GM23338 (cell line): ENCODE results near the gene TCFL5. TPM values are rescaled to one million over a fixed set of nuclear protein-coding genes. Genes with fewer than 3 reads are reported as not detected.

Source experiments
- ATAC-seq: fragments of 200-7000 bp; cut with Tn5 transposase; 3 replicates; pipeline ENCODE4 v1.9.1; 2020
- DNase-seq: peaks from one replicate; pipeline ENCODE4 v3.0.0-alpha.2; 2015; ENCODE audit warnings: low spot score
- H2AFZ ChIP-seq: fragments of 200-600 bp; sonication (generic); 2 replicates; pipeline ENCODE4 v1.8.0; 2016; ENCODE audit warnings: antibody characterized with exemption, mild to moderate bottlenecking, moderate library complexity
- H3F3A ChIP-seq: fragments of 200-600 bp; sonication (generic); replicated peaks from 2 replicates; pipeline ENCODE4 v1.8.0; 2017; ENCODE audit warnings: antibody characterized with exemption, mixed run types, low read depth
- H3K27ac ChIP-seq: fragments of 200-600 bp; sonication (generic); 2 replicates; pipeline ENCODE4 v1.6.1; 2016; ENCODE audit warnings: low read depth
- H3K27me3 ChIP-seq: fragments of 200-600 bp; sonication (generic); 2 replicates; pipeline ENCODE4 v1.8.0; 2016; ENCODE audit warnings: mild to moderate bottlenecking, mixed run types, moderate library complexity; ENCODE audit not compliant: insufficient read depth
- H3K36me3 ChIP-seq: fragments of 200-600 bp; sonication (generic); 2 replicates; pipeline ENCODE4 v1.8.0; 2016; ENCODE audit warnings: mild to moderate bottlenecking; ENCODE audit not compliant: insufficient read depth
- H3K4me1 ChIP-seq: fragments of 200-600 bp; sonication (generic); 2 replicates; pipeline ENCODE4 v1.8.0; 2016; ENCODE audit warnings: mild to moderate bottlenecking, moderate library complexity; ENCODE audit not compliant: insufficient read depth
- H3K4me2 ChIP-seq: fragments of 200-600 bp; sonication (generic); 2 replicates; pipeline ENCODE4 v1.7.1; 2017; ENCODE audit warnings: mixed run types
- H3K4me3 ChIP-seq: fragments of 200-600 bp; sonication (generic); 2 replicates; pipeline ENCODE4 v1.6.1; 2016; ENCODE audit warnings: mixed run types
- H3K79me2 ChIP-seq: fragments of 200-600 bp; sonication (generic); replicated peaks from 2 replicates; pipeline ENCODE4 v1.8.0; 2017; ENCODE audit warnings: mild to moderate bottlenecking; ENCODE audit not compliant: insufficient read depth
- H3K9me2 ChIP-seq: fragments of 200-600 bp; sonication (generic); 2 replicates; pipeline ENCODE4 v1.8.0; 2017; ENCODE audit not compliant: insufficient read depth
- H4K20me1 ChIP-seq: fragments of 200-600 bp; sonication (generic); replicated peaks from 2 replicates; pipeline ENCODE4 v1.8.0; 2017; ENCODE audit warnings: mild to moderate bottlenecking; ENCODE audit not compliant: insufficient read depth
- H3K27ac Mint-ChIP-seq: 2 replicates; pipeline ENCODE4 v1.8.0; 2020; ENCODE audit warnings: inconsistent platforms, mild to moderate bottlenecking, moderate library complexity, mixed read lengths
- H3K27me3 Mint-ChIP-seq: 3 replicates; pipeline ENCODE4 v1.8.0; 2022; ENCODE audit warnings: low read depth, mild to moderate bottlenecking, moderate library complexity, mixed read lengths, inconsistent platforms; ENCODE audit not compliant: insufficient read depth, poor library complexity
- H3K36me3 Mint-ChIP-seq: 3 replicates; pipeline ENCODE4 v1.8.0; 2021; ENCODE audit warnings: low read depth, mild to moderate bottlenecking, inconsistent platforms, moderate library complexity, mixed read lengths
- H3K4me1 Mint-ChIP-seq: 3 replicates; pipeline ENCODE4 v1.8.0; 2020; ENCODE audit warnings: mild to moderate bottlenecking, inconsistent platforms, mixed read lengths
- H3K4me3 Mint-ChIP-seq: 3 replicates; pipeline ENCODE4 v1.8.0; 2021; ENCODE audit warnings: moderate library complexity, mild to moderate bottlenecking, inconsistent platforms, mixed read lengths
- H3K9me3 Mint-ChIP-seq: 3 replicates; pipeline ENCODE4 v1.8.0; 2020; ENCODE audit warnings: moderate library complexity, mild to moderate bottlenecking, inconsistent platforms, mixed read lengths
- EZH2 ChIP-seq: fragments of 200-600 bp; sonication (generic); IDR thresholded peaks from one replicate; pipeline ENCODE4 v1.8.0; 2017; ENCODE audit warnings: antibody characterized with exemption, mild to moderate bottlenecking, low read depth; ENCODE audit not compliant: unreplicated experiment
- EZH2phosphoT487 ChIP-seq: fragments of 200-600 bp; sonication (generic); IDR thresholded peaks from one replicate; pipeline ENCODE4 v1.8.1; 2018; ENCODE audit warnings: antibody characterized with exemption; ENCODE audit not compliant: unreplicated experiment
- JUNB ChIP-seq: IDR thresholded peaks from one replicate; pipeline ENCODE4 v1.6.1; 2016; ENCODE audit warnings: antibody characterized with exemption; ENCODE audit not compliant: unreplicated experiment
- POLR2AphosphoS5 ChIP-seq: IDR thresholded peaks from 2 replicates; pipeline ENCODE4 v1.6.1; 2016; ENCODE audit warnings: antibody characterized with exemption, low read depth
- STAT1 ChIP-seq: IDR thresholded peaks from one replicate; pipeline ENCODE4 v1.6.1; 2016; ENCODE audit warnings: antibody characterized with exemption; ENCODE audit not compliant: unreplicated experiment
- ZNF114 ChIP-seq: fragments of 250-450 bp; sonication (Bioruptor Pico); IDR thresholded peaks from 2 replicates; pipeline ENCODE4 v1.5.0; 2020; ENCODE audit warnings: mild to moderate bottlenecking, moderate library complexity
- ZNF331 ChIP-seq: fragments of 250-450 bp; sonication (Bioruptor Pico); IDR thresholded peaks from 2 replicates; pipeline ENCODE4 v1.5.0; 2020; ENCODE audit warnings: low read depth, mild to moderate bottlenecking, moderate library complexity
- polyA plus RNA-seq: library from polyadenylated mRNA; unstranded; fragments of >200 nt; fragmentation: Nextera tagmentation; extraction: Ambion mirVana; gene quantifications from 2 replicates; pipeline ENCODE4 v1.2.1, GENCODE V29; 2016
- total RNA-seq: library from RNA; depleted of rRNA; stranded (reverse); fragments of >200 nt; shearing (Covaris generic); gene quantifications from 2 replicates; pipeline ENCODE4 v1.2.3, GENCODE V29; 2014
- TF ChIP-seq, protein P1 (sequence below): fragments of 250-450 bp; sonication (Bioruptor Pico); IDR thresholded peaks from 2 replicates; pipeline ENCODE4 v1.5.0; 2020; ENCODE audit warnings: mild to moderate bottlenecking, moderate library complexity
- TF ChIP-seq, protein P2 (sequence below): IDR thresholded peaks from one replicate; pipeline ENCODE4 v1.6.1; 2018; ENCODE audit warnings: antibody characterized with exemption; ENCODE audit not compliant: unreplicated experiment

The TCFL5 gene
- total and polyA plus RNA-seq, 2 experiments from 2014 or later, result 5.8 to 19.3 TPM

DNA sequence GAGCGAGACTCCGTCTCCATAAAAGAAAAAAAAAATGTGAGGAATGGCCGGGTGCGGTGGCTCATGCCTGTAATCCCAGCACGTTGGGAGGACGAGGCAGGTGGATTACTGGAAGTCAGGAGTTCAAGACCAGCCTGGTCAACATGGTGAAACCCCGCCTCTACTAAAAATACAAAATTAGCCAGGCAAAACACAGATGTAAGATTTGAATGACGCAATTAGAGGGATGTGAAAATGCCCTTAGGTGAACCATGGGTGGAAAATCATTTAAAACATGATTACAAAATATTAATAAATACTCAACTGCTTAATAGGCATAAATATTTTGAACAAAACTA, 23.9 kb downstream of the TCFL5 start:
- ATAC-seq (no peak), DNase-seq (no peak)
- Mint-ChIP-seq H3K36me3 (peaks cover 33% of the 10 kb centered on the region), H3K4me3 (no peak overlapping the region), H3K27me3 (peaks cover 19% of the 10 kb centered on the region), H3K9me3 (no peaks in the 10 kb centered on the region; the same call in 2 of the 3 replicates), H3K27ac (no peak overlapping the region), H3K4me1 (peaks cover 21% of the 10 kb centered on the region)
- Histone ChIP-seq H3K4me3 (no peak overlapping the region), H3F3A (0 out of 2 replicates have a peak, but pooled peaks cover 4% of the 10 kb centered on the region), H3K36me3 (0 out of 2 replicates have a peak, but pooled peaks cover 7% of the 10 kb centered on the region), H3K79me2 (no peaks in the 10 kb centered on the region), H3K4me1 (no peaks in the 10 kb centered on the region), H4K20me1 (no peaks in the 10 kb centered on the region), H3K4me2 (no peak overlapping the region), H3K9me2 (no peaks in the 10 kb centered on the region), H3K27ac (no peak overlapping the region), H3K27me3 (no peaks in the 10 kb centered on the region), H2AFZ (no peak overlapping the region)
- TF ChIP-seq EZH2phosphoT487 (no peak), STAT1 (no peak), ZNF114 (no peak), ZNF331 (CRISPR knock-in tag) (no peak), JUNB (no peak), POLR2AphosphoS5 (no peak)
- TF ChIP-seq, protein P1, sequence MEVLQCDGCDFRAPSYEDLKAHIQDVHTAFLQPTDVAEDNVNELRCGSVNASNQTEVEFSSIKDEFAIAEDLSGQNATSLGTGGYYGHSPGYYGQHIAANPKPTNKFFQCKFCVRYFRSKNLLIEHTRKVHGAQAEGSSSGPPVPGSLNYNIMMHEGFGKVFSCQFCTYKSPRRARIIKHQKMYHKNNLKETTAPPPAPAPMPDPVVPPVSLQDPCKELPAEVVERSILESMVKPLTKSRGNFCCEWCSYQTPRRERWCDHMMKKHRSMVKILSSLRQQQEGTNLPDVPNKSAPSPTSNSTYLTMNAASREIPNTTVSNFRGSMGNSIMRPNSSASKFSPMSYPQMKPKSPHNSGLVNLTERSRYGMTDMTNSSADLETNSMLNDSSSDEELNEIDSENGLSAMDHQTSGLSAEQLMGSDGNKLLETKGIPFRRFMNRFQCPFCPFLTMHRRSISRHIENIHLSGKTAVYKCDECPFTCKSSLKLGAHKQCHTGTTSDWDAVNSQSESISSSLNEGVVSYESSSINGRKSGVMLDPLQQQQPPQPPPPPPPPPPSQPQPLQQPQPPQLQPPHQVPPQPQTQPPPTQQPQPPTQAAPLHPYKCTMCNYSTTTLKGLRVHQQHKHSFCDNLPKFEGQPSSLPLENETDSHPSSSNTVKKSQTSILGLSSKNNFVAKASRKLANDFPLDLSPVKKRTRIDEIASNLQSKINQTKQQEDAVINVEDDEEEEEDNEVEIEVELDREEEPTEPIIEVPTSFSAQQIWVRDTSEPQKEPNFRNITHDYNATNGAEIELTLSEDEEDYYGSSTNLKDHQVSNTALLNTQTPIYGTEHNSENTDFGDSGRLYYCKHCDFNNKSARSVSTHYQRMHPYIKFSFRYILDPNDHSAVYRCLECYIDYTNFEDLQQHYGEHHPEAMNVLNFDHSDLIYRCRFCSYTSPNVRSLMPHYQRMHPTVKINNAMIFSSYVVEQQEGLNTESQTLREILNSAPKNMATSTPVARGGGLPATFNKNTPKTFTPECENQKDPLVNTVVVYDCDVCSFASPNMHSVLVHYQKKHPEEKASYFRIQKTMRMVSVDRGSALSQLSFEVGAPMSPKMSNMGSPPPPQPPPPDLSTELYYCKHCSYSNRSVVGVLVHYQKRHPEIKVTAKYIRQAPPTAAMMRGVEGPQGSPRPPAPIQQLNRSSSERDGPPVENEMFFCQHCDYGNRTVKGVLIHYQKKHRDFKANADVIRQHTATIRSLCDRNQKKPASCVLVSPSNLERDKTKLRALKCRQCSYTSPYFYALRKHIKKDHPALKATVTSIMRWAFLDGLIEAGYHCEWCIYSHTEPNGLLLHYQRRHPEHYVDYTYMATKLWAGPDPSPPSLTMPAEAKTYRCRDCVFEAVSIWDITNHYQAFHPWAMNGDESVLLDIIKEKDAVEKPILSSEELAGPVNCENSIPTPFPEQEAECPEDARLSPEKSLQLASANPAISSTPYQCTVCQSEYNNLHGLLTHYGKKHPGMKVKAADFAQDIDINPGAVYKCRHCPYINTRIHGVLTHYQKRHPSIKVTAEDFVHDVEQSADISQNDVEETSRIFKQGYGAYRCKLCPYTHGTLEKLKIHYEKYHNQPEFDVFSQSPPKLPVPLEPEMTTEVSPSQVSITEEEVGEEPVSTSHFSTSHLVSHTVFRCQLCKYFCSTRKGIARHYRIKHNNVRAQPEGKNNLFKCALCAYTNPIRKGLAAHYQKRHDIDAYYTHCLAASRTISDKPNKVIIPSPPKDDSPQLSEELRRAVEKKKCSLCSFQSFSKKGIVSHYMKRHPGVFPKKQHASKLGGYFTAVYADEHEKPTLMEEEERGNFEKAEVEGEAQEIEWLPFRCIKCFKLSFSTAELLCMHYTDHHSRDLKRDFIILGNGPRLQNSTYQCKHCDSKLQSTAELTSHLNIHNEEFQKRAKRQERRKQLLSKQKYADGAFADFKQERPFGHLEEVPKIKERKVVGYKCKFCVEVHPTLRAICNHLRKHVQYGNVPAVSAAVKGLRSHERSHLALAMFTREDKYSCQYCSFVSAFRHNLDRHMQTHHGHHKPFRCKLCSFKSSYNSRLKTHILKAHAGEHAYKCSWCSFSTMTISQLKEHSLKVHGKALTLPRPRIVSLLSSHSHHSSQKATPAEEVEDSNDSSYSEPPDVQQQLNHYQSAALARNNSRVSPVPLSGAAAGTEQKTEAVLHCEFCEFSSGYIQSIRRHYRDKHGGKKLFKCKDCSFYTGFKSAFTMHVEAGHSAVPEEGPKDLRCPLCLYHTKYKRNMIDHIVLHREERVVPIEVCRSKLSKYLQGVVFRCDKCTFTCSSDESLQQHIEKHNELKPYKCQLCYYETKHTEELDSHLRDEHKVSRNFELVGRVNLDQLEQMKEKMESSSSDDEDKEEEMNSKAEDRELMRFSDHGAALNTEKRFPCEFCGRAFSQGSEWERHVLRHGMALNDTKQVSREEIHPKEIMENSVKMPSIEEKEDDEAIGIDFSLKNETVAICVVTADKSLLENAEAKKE (CRISPR knock-in tag), result no peak

DNA sequence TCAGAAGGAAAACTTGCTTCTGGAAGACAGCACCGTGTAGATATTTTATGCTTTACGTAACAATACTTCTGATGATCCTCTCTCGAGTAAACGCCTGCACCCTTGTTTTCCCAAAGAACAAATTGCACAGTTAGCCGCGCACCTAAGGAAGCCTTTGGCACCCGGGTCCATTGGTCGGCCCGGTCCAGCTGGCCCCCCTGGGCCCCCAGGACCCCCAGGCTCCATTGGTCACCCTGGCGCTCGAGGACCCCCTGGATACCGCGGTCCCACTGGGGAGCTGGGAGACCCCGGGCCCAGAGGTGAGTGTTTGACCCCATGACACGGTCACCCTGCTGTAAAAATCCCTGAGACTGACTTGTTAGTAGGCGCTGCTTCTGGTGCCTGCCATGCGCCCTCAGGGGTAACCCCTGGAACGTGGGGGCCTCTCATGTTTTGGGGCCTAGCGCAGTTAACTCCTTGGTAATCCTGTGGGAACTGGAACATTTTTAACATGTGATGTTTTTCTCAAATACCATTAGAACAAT, 24.6 kb downstream of the TCFL5 start:
- Mint-ChIP-seq H3K27me3 (peaks cover 18% of the 10 kb centered on the region), H3K4me1 (peaks cover 27% of the 10 kb centered on the region), H3K27ac (no peak overlapping the region), H3K4me3 (no peak overlapping the region), H3K9me3 (no peaks in the 10 kb centered on the region; the same call in 2 of the 3 replicates), H3K36me3 (peaks cover 35% of the 10 kb centered on the region)
- H3K36me3 ChIP-seq, result 0 out of 2 replicates have a peak, but pooled peaks cover 7% of the 10 kb centered on the region
- H3K4me2 ChIP-seq, result no peak overlapping the region
- no peak overlapping the region for H3K27ac ChIP-seq
- no peaks in the 10 kb centered on the region for H3K4me1 ChIP-seq
- H3K9me2 ChIP-seq, result no peaks in the 10 kb centered on the region
- no peaks in the 10 kb centered on the region for H3F3A ChIP-seq
- no peak overlapping the region for H2AFZ ChIP-seq
- no peak for ATAC-seq
- H3K27me3 ChIP-seq, result no peaks in the 10 kb centered on the region
- H3K79me2 ChIP-seq, result no peaks in the 10 kb centered on the region
- DNase-seq, result no peak
- H4K20me1 ChIP-seq, result no peaks in the 10 kb centered on the region
- TF ChIP-seq, protein P2, sequence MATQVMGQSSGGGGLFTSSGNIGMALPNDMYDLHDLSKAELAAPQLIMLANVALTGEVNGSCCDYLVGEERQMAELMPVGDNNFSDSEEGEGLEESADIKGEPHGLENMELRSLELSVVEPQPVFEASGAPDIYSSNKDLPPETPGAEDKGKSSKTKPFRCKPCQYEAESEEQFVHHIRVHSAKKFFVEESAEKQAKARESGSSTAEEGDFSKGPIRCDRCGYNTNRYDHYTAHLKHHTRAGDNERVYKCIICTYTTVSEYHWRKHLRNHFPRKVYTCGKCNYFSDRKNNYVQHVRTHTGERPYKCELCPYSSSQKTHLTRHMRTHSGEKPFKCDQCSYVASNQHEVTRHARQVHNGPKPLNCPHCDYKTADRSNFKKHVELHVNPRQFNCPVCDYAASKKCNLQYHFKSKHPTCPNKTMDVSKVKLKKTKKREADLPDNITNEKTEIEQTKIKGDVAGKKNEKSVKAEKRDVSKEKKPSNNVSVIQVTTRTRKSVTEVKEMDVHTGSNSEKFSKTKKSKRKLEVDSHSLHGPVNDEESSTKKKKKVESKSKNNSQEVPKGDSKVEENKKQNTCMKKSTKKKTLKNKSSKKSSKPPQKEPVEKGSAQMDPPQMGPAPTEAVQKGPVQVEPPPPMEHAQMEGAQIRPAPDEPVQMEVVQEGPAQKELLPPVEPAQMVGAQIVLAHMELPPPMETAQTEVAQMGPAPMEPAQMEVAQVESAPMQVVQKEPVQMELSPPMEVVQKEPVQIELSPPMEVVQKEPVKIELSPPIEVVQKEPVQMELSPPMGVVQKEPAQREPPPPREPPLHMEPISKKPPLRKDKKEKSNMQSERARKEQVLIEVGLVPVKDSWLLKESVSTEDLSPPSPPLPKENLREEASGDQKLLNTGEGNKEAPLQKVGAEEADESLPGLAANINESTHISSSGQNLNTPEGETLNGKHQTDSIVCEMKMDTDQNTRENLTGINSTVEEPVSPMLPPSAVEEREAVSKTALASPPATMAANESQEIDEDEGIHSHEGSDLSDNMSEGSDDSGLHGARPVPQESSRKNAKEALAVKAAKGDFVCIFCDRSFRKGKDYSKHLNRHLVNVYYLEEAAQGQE, result no peak
- TF ChIP-seq EZH2 (no peak), JUNB (no peak)
- no peak overlapping the region for H3K4me3 ChIP-seq
